HTR-8/SVneo (cell line): Measurements from ENCODE around the gene PBX3.

Source experiments
- DNase-seq: peaks from one replicate; pipeline ENCODE4 v3.0.0; 2011; ENCODE audit warnings: low spot score, mixed read lengths; ENCODE audit not compliant: insufficient read length
- FAIRE-seq: peaks from 2 replicates; lab custom pipeline; 2011; peaks lifted over from hg19 to GRCh38; lab: Jason Lieb, UNC

PBX3 gene

GRCh38 chr9:125748446-125749099 is 1.4 kb downstream of the PBX3 start:
- DNase-seq (no peak), FAIRE-seq (no peak)

- FAIRE-seq (no peak), DNase-seq (no peak)
Measured at GRCh38 chr9:125749287-125749935, 2.2 kb downstream of the PBX3 start.

- DNase-seq (no peak), FAIRE-seq (no peak)
Measured at GRCh38 chr9:125749951-125750626, 2.9 kb downstream of the PBX3 start.

GRCh38 chr9:125750627-125751011 is 3.4 kb downstream of the PBX3 start:
- DNase-seq: no peak
- FAIRE-seq: no peak

GRCh38 chr9:125752070-125752628 is 5.0 kb downstream of the PBX3 start:
- FAIRE-seq (no peak), DNase-seq (no peak)

- no peak for FAIRE-seq
- DNase-seq: no peak
Measured at GRCh38 chr9:125754096-125754495, 6.9 kb downstream of the PBX3 start.

- no peak for DNase-seq
Measured at GRCh38 chr9:125755340-125755739, 8.2 kb downstream of the PBX3 start.

GRCh38 chr9:125756518-125756917 is 9.3 kb downstream of the PBX3 start:
- FAIRE-seq (no peak), DNase-seq (no peak)

More at GRCh38 chr9:125755340-125755739, 8.2 kb downstream of the PBX3 start:
- FAIRE-seq: no peak

- FAIRE-seq (no peak), DNase-seq (no peak)
Measured at GRCh38 chr9:125757834-125758233, 10.7 kb downstream of the PBX3 start.

- FAIRE-seq (peak; percentile 20), DNase-seq (no peak)
Measured at GRCh38 chr9:125758986-125759763, 12.0 kb downstream of the PBX3 start.

- FAIRE-seq: no peak
Measured at GRCh38 chr9:125759764-125760129, 12.6 kb downstream of the PBX3 start.

GRCh38 chr9:125760537-125760936 is 13.4 kb downstream of the PBX3 start:
- FAIRE-seq (no peak), DNase-seq (no peak)

More at GRCh38 chr9:125759764-125760129, 12.6 kb downstream of the PBX3 start:
- DNase-seq: no peak

- FAIRE-seq (no peak), DNase-seq (no peak)
Measured at GRCh38 chr9:125761676-125762450, 14.7 kb downstream of the PBX3 start.

- FAIRE-seq (no peak), DNase-seq (no peak)
Measured at GRCh38 chr9:125763394-125763801, 16.2 kb downstream of the PBX3 start.

GRCh38 chr9:125764198-125764597 is 17.0 kb downstream of the PBX3 start:
- FAIRE-seq: no peak
- DNase-seq: no peak

GRCh38 chr9:125766468-125767221 is 19.5 kb downstream of the PBX3 start:
- FAIRE-seq (no peak), DNase-seq (no peak)

GRCh38 chr9:125767349-125767748 is 20.2 kb downstream of the PBX3 start:
- FAIRE-seq (no peak), DNase-seq (no peak)

- DNase-seq (no peak), FAIRE-seq (no peak)
Measured at GRCh38 chr9:125768803-125769202, 21.6 kb downstream of the PBX3 start.

GRCh38 chr9:125771037-125771436 is 23.9 kb downstream of the PBX3 start:
- no peak for DNase-seq
- FAIRE-seq: no peak
